ENCODE data around the gene OCRL. TPM values are rescaled to one million over a fixed set of nuclear protein-coding genes. Genes with fewer than 3 reads are reported as not detected.

OCRL gene
- polyA plus RNA-seq, 1 of the 3 experiments (the other 2 are of a cell fraction): 18.6 TPM

DNA sequence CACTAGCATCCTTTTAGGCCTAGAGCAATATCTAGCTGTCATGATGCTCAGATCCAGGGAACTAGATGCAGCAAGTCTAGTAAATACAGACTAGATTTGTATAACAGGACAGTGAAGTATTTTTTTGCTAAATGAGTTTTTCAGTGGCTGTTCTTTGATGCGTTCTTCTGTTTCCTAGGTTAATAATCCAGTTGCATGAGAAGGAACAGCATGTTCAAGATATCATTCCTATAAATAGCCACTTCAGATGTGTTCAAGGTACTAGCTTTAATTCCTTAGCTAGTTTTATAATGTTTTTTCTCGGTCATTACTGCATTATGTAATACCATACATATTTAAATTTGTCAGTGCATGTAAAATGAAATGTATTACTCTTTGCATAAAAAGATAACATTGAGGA is 4.7 kb downstream of the OCRL start:
- H3K4me2 ChIP-seq: no peak overlapping the region
- 91% methylated on average over 2 of the region's 2 CpGs for WGBS (ENCODE audit: low lambda C conversion rate)
- POLR2A ChIA-PET: no interaction called here
- H3F3A ChIP-seq (replicated peaks; ENCODE audit: insufficient read depth): no peaks in the 10 kb centered on the region
- no peaks in the 10 kb centered on the region for H3K27me3 ChIP-seq (ENCODE audit: insufficient read depth)
- H3K4me1 ChIP-seq (ENCODE audit: control insufficient read depth in 1 of 2, insufficient read depth in 2 of 2, low read depth in 1 of 2, low read length in 1 of 2): peaks cover 0 to 6% of the 10 kb centered on the region in 2 experiments; a peak in 1 of 4 replicates
- H3K9me3 ChIP-seq: no peaks in the 10 kb centered on the region
- peaks cover 11% of the 10 kb centered on the region; the same call in 1 of the 2 replicates for H3K79me2 ChIP-seq (ENCODE audit: insufficient read depth)
- peaks cover 21 to 41% of the 10 kb centered on the region in 2 experiments for H3K36me3 ChIP-seq (replicated peaks in 1 of 2; ENCODE audit: control insufficient read depth in 1 of 2, insufficient read depth in 2 of 2, low read length in 1 of 2)
- no peak overlapping the region for H3K4me3 ChIP-seq (ENCODE audit: low read depth in 2 of 2, low read length in 1 of 2)
- H4K20me1 ChIP-seq (ENCODE audit: insufficient read depth): no peaks in the 10 kb centered on the region
- H2AFZ ChIP-seq (ENCODE audit: low read depth): no peak overlapping the region
- TF ChIP-seq CHD2 (IDR thresholded peaks at IDR 0.05; ENCODE audit: low read length, partially characterized antibody) (no peak), TAF1 (IDR thresholded peaks at IDR 0.05; ENCODE audit: borderline replicate concordance, low read depth, low read length) (no peak), FOXM1 (IDR thresholded peaks at IDR 0.05; ENCODE audit: low read depth) (no peak)
- TF ChIP-seq, protein P1, sequence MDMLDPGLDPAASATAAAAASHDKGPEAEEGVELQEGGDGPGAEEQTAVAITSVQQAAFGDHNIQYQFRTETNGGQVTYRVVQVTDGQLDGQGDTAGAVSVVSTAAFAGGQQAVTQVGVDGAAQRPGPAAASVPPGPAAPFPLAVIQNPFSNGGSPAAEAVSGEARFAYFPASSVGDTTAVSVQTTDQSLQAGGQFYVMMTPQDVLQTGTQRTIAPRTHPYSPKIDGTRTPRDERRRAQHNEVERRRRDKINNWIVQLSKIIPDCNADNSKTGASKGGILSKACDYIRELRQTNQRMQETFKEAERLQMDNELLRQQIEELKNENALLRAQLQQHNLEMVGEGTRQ (IDR thresholded peaks at IDR 0.05; ENCODE audit: borderline replicate concordance, low read depth, low read length): no peak
- H3K9ac ChIP-seq: no peak overlapping the region
- DNase-seq: no peak
- CTCF ChIA-PET: interaction anchor here (1.5 kb wide), 1 partner anchor 14 kb away, joined by 4 read pairs; no protein-coding TSS in a partner anchor
- no peak overlapping the region for H3K27ac ChIP-seq (ENCODE audit: low read depth in 2 of 2, low read length in 1 of 2)
- H3K9me2 ChIP-seq: no peaks in the 10 kb centered on the region

- Histone ChIP-seq H3F3A (replicated peaks; ENCODE audit: insufficient read depth) (no peaks in the 10 kb centered on the region), H3K9me3 (no peaks in the 10 kb centered on the region), H3K4me2 (no peak overlapping the region), H4K20me1 (ENCODE audit: insufficient read depth) (no peaks in the 10 kb centered on the region), H3K27ac (ENCODE audit: low read depth in 2 of 2, low read length in 1 of 2) (no peak overlapping the region), H3K9me2 (no peaks in the 10 kb centered on the region), H3K4me1 (ENCODE audit: control insufficient read depth in 1 of 2, insufficient read depth in 2 of 2, low read depth in 1 of 2, low read length in 1 of 2) (peaks cover 0 to 6% of the 10 kb centered on the region in 2 experiments; a peak in 1 of 4 replicates), H3K9ac (no peak overlapping the region), H3K27me3 (ENCODE audit: insufficient read depth) (no peaks in the 10 kb centered on the region), H3K36me3 (replicated peaks in 1 of 2; ENCODE audit: control insufficient read depth in 1 of 2, insufficient read depth in 2 of 2, low read length in 1 of 2) (peaks cover 22 to 42% of the 10 kb centered on the region in 2 experiments), H3K79me2 (ENCODE audit: insufficient read depth) (peaks cover 11% of the 10 kb centered on the region; the same call in 1 of the 2 replicates), H2AFZ (ENCODE audit: low read depth) (no peak overlapping the region), H3K4me3 (ENCODE audit: low read depth in 2 of 2, low read length in 1 of 2) (no peak overlapping the region)
- WGBS (ENCODE audit: low lambda C conversion rate): 89% methylated on average over 1 of the region's 1 CpG
- TF ChIP-seq YY1 (IDR thresholded peaks at IDR 0.05; ENCODE audit: low read depth): no peak
- no peak for TF ChIP-seq CHD2 (IDR thresholded peaks at IDR 0.05; ENCODE audit: low read length, partially characterized antibody)
- TF ChIP-seq FOXJ3 (CRISPR knock-in tag; IDR thresholded peaks at IDR 0.05): no peak
- no peak for TF ChIP-seq MEF2A (IDR thresholded peaks at IDR 0.05; ENCODE audit: borderline replicate concordance, low read depth)
- TF ChIP-seq, protein P2, sequence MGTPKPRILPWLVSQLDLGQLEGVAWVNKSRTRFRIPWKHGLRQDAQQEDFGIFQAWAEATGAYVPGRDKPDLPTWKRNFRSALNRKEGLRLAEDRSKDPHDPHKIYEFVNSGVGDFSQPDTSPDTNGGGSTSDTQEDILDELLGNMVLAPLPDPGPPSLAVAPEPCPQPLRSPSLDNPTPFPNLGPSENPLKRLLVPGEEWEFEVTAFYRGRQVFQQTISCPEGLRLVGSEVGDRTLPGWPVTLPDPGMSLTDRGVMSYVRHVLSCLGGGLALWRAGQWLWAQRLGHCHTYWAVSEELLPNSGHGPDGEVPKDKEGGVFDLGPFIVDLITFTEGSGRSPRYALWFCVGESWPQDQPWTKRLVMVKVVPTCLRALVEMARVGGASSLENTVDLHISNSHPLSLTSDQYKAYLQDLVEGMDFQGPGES (IDR thresholded peaks at IDR 0.05; ENCODE audit: low read depth, low read length): no peak
- no peak for TF ChIP-seq ELF1 (IDR thresholded peaks at IDR 0.05)
- no peak for TF ChIP-seq RFX5 (IDR thresholded peaks at IDR 0.05; ENCODE audit: low read length)
- TF ChIP-seq FOSL2 (IDR thresholded peaks at IDR 0.05; ENCODE audit: borderline replicate concordance, low read depth): no peak
- no peak for TF ChIP-seq PBX3 (IDR thresholded peaks at IDR 0.05)
- no peak for TF ChIP-seq GATA2 (CRISPR knock-in tag; IDR thresholded peaks at IDR 0.05)
- TF ChIP-seq, protein P1 (IDR thresholded peaks at IDR 0.05; ENCODE audit: borderline replicate concordance, low read depth, low read length): no peak
- TF ChIP-seq, protein P3, sequence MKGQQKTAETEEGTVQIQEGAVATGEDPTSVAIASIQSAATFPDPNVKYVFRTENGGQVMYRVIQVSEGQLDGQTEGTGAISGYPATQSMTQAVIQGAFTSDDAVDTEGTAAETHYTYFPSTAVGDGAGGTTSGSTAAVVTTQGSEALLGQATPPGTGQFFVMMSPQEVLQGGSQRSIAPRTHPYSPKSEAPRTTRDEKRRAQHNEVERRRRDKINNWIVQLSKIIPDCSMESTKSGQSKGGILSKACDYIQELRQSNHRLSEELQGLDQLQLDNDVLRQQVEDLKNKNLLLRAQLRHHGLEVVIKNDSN (IDR thresholded peaks at IDR 0.05; ENCODE audit: borderline replicate concordance, low read depth): no peak
- TF ChIP-seq JUND (IDR thresholded peaks at IDR 0.05): no peak
- no peak for TF ChIP-seq SIN3A (IDR thresholded peaks at IDR 0.05; ENCODE audit: borderline replicate concordance, low read depth, low read length)
- TF ChIP-seq GABPA (IDR thresholded peaks at IDR 0.05; ENCODE audit: low read depth): no peak
- POLR2A ChIA-PET: no interaction called here
- CTCF ChIA-PET: interaction anchor here (1.5 kb wide), 1 partner anchor 13 kb away, joined by 4 read pairs; no protein-coding TSS in a partner anchor
- DNase-seq: no peak
Measured at GRCh38 chrX:129545408-129545807, 5.3 kb downstream of the OCRL start.

All from SK-N-SH (cell line).